NCI-H2171 (cell line): ENCODE data around the gene HDC.

Experiments
- DNase-seq: peaks from one replicate; lab custom pipeline; 2025; lab: John Stamatoyannopoulos, UW

The HDC gene

DNA sequence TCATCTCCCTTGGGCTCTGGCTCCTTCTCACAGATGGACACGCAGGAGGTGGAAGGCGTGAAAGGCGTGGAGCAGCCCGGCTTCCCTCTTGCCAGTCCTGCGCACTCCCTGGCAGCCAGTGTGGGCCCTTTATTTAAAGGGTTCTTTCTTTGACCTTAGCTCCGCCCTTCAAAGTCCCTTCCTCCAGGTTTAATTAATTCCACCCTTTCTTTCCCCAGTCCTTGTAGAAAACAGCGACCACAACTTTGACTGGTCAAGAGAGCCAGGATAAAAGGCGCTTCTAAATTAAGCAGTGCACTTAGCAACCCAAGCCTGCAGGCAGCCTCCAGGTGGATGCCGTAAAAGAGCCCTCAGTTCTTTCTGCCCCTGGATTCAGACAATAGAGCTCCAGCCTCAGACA, at the start of gene HDC:
Gene HDC, minus strand, starts transcription at position 107 of the 400 bp plus-strand sequence. Its CDS starts 103 bp downstream, at position 4.
- no peak for DNase-seq

GRCh38 chr15:50312636-50313035, 47.1 kb upstream of the HDC start:
- no peak for DNase-seq

GRCh38 chr15:50307799-50308198, 42.3 kb upstream of the HDC start:
- no peak for DNase-seq

GRCh38 chr15:50304836-50305235, 39.3 kb upstream of the HDC start:
- DNase-seq, result no peak

GRCh38 chr15:50302581-50302980, 37.1 kb upstream of the HDC start:
- DNase-seq, result no peak

DNA sequence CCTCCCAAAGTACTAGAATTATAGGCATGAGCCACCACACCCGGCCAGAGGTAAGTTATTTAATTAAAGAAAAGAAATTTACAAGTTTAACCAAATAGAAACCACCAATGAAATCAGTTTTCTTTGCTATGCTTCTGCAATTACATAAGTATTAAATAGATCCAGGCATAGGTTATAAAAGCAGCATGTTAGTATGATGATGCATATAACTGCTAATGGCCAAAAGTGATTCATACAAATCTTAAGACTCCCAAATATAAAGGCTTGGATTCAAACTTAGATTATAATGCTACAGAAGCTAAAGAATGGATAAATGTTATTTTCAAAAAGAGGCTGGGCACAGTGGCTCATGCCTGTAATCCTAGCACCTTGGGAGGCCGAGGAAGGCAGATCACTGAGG, 32.8 kb upstream of the HDC start:
- DNase-seq, result no peak

- no peak for DNase-seq
Measured at GRCh38 chr15:50295966-50296365, 30.4 kb upstream of the HDC start.

DNA sequence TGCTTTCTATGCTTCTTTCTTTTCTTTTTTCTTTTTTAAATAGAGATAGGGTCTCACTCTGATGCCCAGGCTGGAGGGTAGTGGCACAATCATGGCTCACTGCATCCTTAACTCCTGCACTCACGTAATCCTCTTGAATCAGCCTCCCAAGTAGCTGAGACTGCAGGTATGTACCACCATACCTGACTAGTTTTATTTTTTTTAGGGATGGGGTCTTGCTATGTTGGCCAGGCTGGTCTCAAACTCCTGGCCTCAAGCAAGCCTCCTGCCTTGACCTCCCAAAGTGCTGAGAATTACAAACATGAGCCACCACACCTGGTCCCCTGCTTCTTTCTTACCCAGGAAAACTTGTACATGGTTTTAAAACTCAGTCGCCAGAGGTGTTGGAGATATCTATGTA, 24.2 kb upstream of the HDC start:
- DNase-seq, result no peak

GRCh38 chr15:50287324-50288116, 22.0 kb upstream of the HDC start:
- no peak for DNase-seq

DNA sequence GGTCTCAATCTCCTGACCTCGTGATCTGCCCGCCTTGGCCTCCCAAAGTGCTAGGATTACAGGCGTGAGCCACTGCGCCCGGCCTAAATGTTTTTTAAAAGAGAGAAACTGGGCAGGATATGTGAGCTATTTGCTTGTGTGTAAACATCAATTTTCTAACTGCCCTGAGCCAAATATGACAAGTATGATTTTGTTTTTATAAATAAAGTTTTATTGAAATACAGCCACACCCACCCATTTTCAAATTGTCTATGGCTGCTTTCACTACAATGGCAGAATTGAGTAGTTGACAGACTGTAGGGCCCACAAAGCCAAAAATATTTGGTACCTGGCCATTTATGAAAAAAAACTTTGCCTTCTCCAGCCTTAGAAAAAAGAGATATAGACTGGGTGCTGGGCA, 15.9 kb upstream of the HDC start:
- no peak for DNase-seq

DNA sequence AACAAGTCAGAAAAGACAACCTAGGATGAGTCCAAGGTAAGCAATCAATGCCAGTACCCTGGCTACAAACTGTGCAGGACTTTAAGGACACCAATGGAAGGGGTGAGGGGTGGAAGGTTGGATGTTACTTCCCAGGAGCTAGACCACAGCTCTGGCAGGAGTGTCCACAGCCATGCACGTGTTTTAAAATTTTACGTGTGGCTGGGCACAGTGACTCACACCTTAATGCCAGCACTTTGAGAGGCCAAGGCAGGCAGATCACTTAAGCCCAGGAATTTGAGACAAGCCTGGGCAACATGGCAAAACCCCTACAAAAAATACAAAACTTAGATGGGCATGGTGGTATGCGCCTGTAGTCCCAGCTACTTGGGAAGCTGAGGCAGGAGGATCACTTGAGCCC, 14.7 kb upstream of the HDC start:
- no peak for DNase-seq

DNA sequence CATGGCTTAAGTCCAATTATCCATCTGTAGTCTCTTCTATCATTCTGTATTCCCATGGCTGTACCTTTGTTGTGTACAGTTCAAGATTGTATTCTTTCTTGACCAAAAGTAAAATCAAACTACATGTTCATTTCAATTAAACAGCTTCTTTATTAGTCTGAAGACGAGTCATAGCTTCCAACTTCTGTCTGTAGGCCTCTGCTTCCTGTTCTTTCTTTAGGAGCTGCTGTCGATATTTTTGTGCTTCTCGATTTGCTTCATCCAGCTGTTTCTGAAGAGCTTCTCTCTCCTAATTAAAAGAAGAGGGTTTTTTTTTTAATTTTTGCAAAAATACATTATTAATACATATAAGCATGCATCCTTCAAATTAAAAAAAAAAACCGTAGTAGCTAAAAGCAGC, 13.0 kb upstream of the HDC start:
- DNase-seq, result no peak

DNA sequence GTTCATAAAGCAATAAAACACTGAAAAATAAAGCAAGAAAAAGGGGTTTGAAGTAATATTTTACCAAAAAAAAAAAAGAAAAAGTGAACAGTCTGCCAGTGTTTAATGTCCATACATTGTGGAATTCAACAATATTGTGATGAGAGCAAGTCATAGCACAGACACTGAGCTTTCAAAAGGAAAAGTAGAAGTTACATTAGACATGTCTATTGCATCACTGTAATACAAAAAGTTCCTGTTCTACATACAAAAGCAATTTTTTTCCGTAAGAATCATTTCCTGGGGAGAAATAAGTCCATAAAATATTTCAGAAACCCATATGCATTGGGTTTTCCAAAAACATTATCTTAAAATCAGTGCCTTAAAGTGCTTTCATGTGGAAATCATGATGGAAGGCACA, 11.8 kb upstream of the HDC start:
- no peak for DNase-seq

DNA sequence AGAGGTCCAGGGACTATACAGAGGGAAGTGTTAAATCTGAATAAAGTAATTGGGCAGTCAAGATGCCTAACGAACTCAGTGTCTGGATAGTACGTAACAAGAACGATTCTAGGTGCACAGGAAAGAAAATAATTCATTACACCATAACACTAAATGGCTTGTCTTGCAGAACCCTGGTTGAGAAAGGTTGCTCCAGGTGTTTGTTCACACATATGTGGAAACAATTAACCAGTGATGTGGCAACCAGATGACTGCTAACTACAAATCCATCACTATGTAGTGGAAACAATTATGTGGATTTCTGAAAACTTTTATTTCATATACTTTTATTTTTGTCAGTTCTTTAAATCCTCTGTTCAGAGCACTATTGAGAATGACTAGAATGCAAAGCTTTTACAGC, 10.4 kb upstream of the HDC start:
- DNase-seq, result no peak

DNA sequence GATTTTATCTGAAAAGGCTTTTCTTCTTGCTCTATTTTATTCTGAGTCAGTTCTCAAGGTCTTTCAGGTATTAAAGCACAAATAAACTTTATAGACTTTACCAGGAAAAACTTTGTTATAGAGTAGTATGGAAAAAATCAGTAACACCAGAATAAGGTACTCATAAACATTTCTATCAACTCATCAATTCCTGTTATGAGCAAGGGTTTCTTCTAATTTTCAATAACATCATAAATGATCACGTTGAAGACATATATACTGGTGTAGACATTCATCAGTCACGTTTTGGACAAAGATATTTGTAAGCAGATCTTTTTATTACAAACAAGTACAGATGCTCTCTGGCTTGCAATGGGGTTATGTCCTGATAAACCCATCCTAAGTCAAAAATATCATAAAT, 9.6 kb upstream of the HDC start:
- no peak for DNase-seq

- DNase-seq, result no peak
Measured at GRCh38 chr15:50267577-50267976, 2.1 kb upstream of the HDC start.

GRCh38 chr15:50262533-50262932, 3.0 kb downstream of the HDC start:
- no peak for DNase-seq

DNA sequence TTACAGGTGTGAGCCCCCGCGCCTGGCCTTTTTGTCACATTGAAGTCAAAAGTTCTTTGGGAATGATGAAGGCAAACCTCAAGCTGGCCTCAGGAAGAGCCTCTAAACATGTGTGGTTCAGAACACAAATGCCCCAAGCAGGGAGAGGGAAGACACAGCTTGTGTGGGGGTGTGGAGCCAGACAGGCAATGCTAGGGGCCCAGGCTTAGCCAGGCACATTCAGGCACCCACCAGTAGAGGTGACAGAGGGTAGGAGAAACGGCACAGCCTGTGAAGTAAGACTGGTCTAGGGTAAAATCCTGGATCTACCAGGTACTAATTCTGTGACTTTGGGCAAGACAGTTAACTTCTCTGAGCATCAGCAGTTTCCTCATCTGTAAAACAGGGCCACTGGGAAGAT, 3.5 kb downstream of the HDC start:
- DNase-seq, result no peak

GRCh38 chr15:50260969-50261496, 4.5 kb downstream of the HDC start:
- no peak for DNase-seq

GRCh38 chr15:50259276-50259675, 6.2 kb downstream of the HDC start:
- DNase-seq, result no peak

GRCh38 chr15:50257924-50258323, 7.6 kb downstream of the HDC start:
- no peak for DNase-seq

- DNase-seq, result no peak
Measured at GRCh38 chr15:50257332-50257731, 8.2 kb downstream of the HDC start.

GRCh38 chr15:50256188-50257041, 9.1 kb downstream of the HDC start:
- peak; percentile 31 for DNase-seq
